GM12878 (cell line): ENCODE results near the gene EFCAB11. TPM values are rescaled to one million over a fixed set of nuclear protein-coding genes. Genes with fewer than 3 reads are reported as not detected.

Experiments
- ATAC-seq: fragments of 200-7000 bp; cut with Tn5 transposase; 3 replicates; pipeline ENCODE4 v1.9.1; 2020; ENCODE audit warnings: mild to moderate bottlenecking, moderate library complexity
- BruUV-seq: library from RNA; stranded (reverse); fragments of 400-500 nt; replicated peaks from 2 replicates; lab custom pipeline; 2021; lab: Mats Ljungman, UMichigan
- CTCF ChIA-PET: fragments of 300-600 bp; sonication (Branson Sonifier 250); formaldehyde crosslinking; extraction: SDS; loops from one replicate; lab custom pipeline; 2021; ENCODE audit warnings: inconsistent platforms; lab: Yijun Ruan, JAX
- POLR2A ChIA-PET: fragments of 350-600 bp; formaldehyde crosslinking; extraction: SDS; loops from one replicate; lab custom pipeline; 2021; ENCODE audit warnings: inconsistent platforms; lab: Charles Lee
- RAD21 ChIA-PET: fragments of 300-600 bp; sonication (Branson Sonifier 250); formaldehyde crosslinking; loops from one replicate; lab custom pipeline; 2023; ENCODE audit warnings: antibody characterized with exemption; ENCODE audit not compliant: unreplicated experiment; lab: Charles Lee
- SMC1A ChIA-PET: fragments of 300-600 bp; sonication (Branson Sonifier 250); formaldehyde crosslinking; loops from one replicate; lab custom pipeline; 2023; ENCODE audit not compliant: unreplicated experiment, uncharacterized antibody; lab: Charles Lee
- DNase-seq: peaks from one replicate; pipeline ENCODE4 v3.0.0-alpha.2; 2011; ENCODE audit warnings: low read depth, low spot score
- FAIRE-seq: peaks from 3 replicates; lab custom pipeline; 2011; peaks lifted over from hg19 to GRCh38; lab: Jason Lieb, UNC
- H2AFZ ChIP-seq: 2 replicates; pipeline ENCODE4 v1.6.0; 2011; ENCODE audit warnings: low read depth, low read length, control low read depth; ENCODE audit not compliant: control insufficient read depth
- H3K27ac ChIP-seq: 2 replicates; pipeline ENCODE4 v1.5.1; 2011; ENCODE audit warnings: control low read depth; ENCODE audit not compliant: control insufficient read depth, insufficient read depth
- H3K27me3 ChIP-seq, 2 experiments: replicated peaks in 1 of 2; 2 replicates each; pipeline versions ENCODE4 v1.6.0 to v1.6.1; 2011; ENCODE audit warnings: low read length in 1 of 2; ENCODE audit not compliant: control insufficient read depth in 2 of 2, insufficient read depth in 2 of 2
- H3K36me3 ChIP-seq, 2 experiments: 2 replicates each; pipeline ENCODE4 v1.5.1; 2011; ENCODE audit warnings: low read length in 1 of 2; ENCODE audit not compliant: control insufficient read depth in 2 of 2, insufficient read depth in 2 of 2
- H3K4me1 ChIP-seq: 2 replicates; pipeline ENCODE4 v1.6.1; 2011; ENCODE audit warnings: mild to moderate bottlenecking, low read length, moderate library complexity, mixed read lengths; ENCODE audit not compliant: control insufficient read depth, insufficient read depth
- H3K4me2 ChIP-seq: 2 replicates; pipeline ENCODE4 v1.6.0; 2011; ENCODE audit warnings: control low read depth; ENCODE audit not compliant: control insufficient read depth, insufficient read depth
- H3K4me3 ChIP-seq: fragments of 200-600 bp; sonication (generic); 2 replicates; pipeline ENCODE4 v1.5.1; 2016
- H3K79me2 ChIP-seq: 2 replicates; pipeline ENCODE4 v1.6.0; 2011; ENCODE audit warnings: low read length; ENCODE audit not compliant: control insufficient read depth, insufficient read depth
- H3K9ac ChIP-seq: 2 replicates; pipeline ENCODE4 v1.8.0; 2011; ENCODE audit warnings: low read length, control low read depth, mixed read lengths; ENCODE audit not compliant: control insufficient read depth, insufficient read depth
- H3K9me3 ChIP-seq: replicated peaks from 3 replicates; pipeline ENCODE4 v1.5.1; 2011; ENCODE audit warnings: mild to moderate bottlenecking, low read length; ENCODE audit not compliant: control insufficient read depth, insufficient read depth
- H4K20me1 ChIP-seq: 2 replicates; pipeline ENCODE4 v1.6.0; 2011; ENCODE audit not compliant: control insufficient read depth, insufficient read depth
- PAX8 ChIP-seq: fragments of 450-650 bp; IDR thresholded peaks from 2 replicates; pipeline ENCODE4 v1.6.1; 2017; ENCODE audit warnings: mild to moderate bottlenecking, moderate library complexity
- SP1 ChIP-seq: IDR thresholded peaks from one replicate; pipeline ENCODE4 v1.6.1; 2011; ENCODE audit warnings: low read depth, low read length
- TCF12 ChIP-seq: IDR thresholded peaks from 2 replicates; pipeline ENCODE4 v1.6.1; 2011; ENCODE audit warnings: low read depth, mild to moderate bottlenecking, low read length
- TCF3 ChIP-seq: IDR thresholded peaks from 2 replicates; pipeline ENCODE4 v1.6.1; 2012; ENCODE audit warnings: low read depth, mild to moderate bottlenecking, low read length, borderline replicate concordance; ENCODE audit not compliant: insufficient read depth
- WGBS: methylation state at CpG from one replicate; pipeline ENCODE4 v1.1.6; 2016; ENCODE audit warnings: low lambda C conversion rate; ENCODE audit not compliant: insufficient replicate concordance, insufficient coverage; ENCODE audit errors: missing lambda C conversion rate; 5-methylcytosine and 5-hydroxymethylcytosine counted together
- in situ Hi-C: fragments of 300-500 bp; cut with MboI; formaldehyde crosslinking; loops from 9 replicates; pipeline ENCODE4 v1.14.3; 2018; ENCODE audit warnings: mixed read lengths
- intact Hi-C: fragments of 100-400 bp; cut with micrococcal nuclease; formaldehyde crosslinking; loops from one replicate; pipeline ENCODE4 v1.14.2; 2022; ENCODE audit not compliant: unreplicated experiment
- polyA plus RNA-seq, 11 experiments: library from polyadenylated mRNA; depleted of rRNA in 4 of 11; unstranded in 6 of 11; stranded (reverse) in 5 of 11; fragments of >200 nt; fragmentation: Nextera tagmentation in 4 of 11; fragmentation: Illumina TruSeq in 1 of 11; extraction: Ambion mirVana in 4 of 11; extraction: Trizol in 1 of 11; gene quantifications; 1 replicate in 1 of 11; 2 replicates in 10 of 11; pipeline versions ENCODE4 v1.2.1 to v1.2.3, GENCODE V29; 2011 to 2016; ENCODE audit warnings: inconsistent platforms in 2 of 11, missing spikeins in 2 of 11, low read depth in 1 of 11
- total RNA-seq, 4 experiments: library from RNA; depleted of rRNA in 3 of 4; stranded (reverse); fragments of >200 nt in 3 of 4; fragmentation: Illumina TruSeq in 1 of 4; extraction: Trizol in 1 of 4; gene quantifications; 2 replicates each; pipeline versions ENCODE4 v1.2.1 to v1.2.3, GENCODE V29; 2013 to 2021
- TF ChIP-seq, protein P1 (sequence below): fragments of 450-650 bp; formaldehyde crosslinking; IDR thresholded peaks from 2 replicates; pipeline ENCODE4 v1.4.0; 2022; ENCODE audit warnings: mild to moderate bottlenecking, moderate library complexity

The EFCAB11 gene
- total and polyA plus RNA-seq, 10 of the 15 experiments (the other 5 are each of a cell fraction or from before 2014, with no cell fraction given): 8.6 to 37.4 (median 18.0) TPM

DNA sequence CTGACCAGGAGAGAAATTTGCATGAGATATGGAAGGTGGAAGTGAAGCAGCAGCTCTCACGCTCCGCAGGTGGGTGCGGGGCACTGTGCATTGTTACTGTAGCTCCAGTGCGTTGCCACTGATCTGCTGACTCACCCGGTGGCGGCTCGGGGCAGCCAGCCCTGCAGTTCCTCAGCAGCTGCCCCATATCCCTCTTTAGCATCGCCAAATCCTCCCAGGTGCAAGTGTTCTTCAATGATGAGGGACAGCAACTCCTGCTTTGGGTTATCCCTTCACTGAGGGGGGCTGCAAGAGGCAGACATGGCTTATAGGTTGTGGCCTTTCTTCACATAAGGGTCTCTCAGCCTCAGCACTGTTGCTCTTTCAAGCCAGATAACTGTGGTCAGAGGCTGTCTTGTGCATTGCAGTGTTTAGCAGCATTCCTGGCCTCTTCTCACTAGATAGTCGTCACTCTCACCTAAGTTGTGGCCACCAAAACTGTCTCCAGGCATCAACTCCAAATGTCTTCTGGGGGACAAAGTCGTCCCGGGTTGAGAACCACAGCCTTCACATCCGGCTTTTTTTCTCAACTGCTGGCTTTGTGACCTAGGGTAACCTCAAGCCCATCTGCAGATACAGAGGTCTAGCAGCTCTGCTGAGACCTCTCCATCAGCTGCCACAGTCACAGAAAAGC lies 180.8 kb downstream of the EFCAB11 start (continued):
- TF ChIP-seq, protein P1, sequence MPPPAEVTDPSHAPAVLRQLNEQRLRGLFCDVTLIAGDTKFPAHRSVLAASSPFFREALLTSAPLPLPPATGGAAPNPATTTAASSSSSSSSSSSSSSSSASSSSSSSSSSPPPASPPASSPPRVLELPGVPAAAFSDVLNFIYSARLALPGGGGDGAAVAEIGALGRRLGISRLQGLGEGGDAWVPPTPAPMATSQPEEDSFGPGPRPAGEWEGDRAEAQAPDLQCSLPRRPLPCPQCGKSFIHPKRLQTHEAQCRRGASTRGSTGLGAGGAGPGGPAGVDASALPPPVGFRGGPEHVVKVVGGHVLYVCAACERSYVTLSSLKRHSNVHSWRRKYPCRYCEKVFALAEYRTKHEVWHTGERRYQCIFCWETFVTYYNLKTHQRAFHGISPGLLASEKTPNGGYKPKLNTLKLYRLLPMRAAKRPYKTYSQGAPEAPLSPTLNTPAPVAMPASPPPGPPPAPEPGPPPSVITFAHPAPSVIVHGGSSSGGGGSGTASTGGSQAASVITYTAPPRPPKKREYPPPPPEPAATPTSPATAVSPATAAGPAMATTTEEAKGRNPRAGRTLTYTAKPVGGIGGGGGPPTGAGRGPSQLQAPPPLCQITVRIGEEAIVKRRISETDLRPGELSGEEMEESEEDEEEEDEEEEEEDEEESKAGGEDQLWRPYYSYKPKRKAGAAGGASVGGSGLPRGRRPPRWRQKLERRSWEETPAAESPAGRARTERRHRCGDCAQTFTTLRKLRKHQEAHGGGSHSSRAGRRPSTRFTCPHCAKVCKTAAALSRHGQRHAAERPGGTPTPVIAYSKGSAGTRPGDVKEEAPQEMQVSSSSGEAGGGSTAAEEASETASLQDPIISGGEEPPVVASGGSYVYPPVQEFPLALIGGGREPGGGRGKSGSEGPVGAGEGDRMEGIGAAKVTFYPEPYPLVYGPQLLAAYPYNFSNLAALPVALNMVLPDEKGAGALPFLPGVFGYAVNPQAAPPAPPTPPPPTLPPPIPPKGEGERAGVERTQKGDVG (CRISPR knock-in tag): no peak
- no peak for TF ChIP-seq SP1
- TF ChIP-seq, all 136 proteins: peak for 21

DNA sequence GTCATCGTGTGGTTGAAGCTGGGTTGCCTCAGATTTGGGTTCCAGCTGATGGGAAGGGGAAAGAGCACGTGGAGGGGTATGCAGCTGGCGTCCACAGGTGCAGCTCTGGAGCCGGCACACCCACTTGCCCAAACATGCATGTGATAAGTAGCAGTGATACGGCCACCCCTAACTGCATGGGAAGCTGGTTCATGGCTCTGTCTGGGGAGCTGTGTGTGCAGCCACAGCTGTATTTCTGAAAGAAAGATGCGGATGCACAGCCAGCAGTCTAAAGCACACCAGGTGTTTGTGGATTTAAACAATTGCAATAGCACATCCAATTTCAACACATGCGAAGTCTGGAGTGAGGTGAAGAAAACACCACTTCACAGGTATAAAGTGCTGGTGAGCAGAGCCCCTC lies 181.4 kb downstream of the EFCAB11 start:
- SMC1A ChIA-PET: interaction anchor here (0.7 to 1.5 kb wide), 4 partner anchors 19 to 366 kb away, joined by 3 read pairs; no protein-coding TSS in a partner anchor
- Histone ChIP-seq H3K79me2 (no peaks in the 10 kb centered on the region), H3K9me3 (no peaks in the 10 kb centered on the region), H3K27me3 (no peaks in the 10 kb centered on the region), H3K4me1 (peaks cover 28% of the 10 kb centered on the region), H3K4me2 (peak overlapping the region; percentile 98), H2AFZ (peak overlapping the region; percentile 61), H4K20me1 (no peaks in the 10 kb centered on the region), H3K9ac (no peak overlapping the region; the same call in 1 of the 2 replicates), H3K27ac (peak overlapping the region; percentile 85), H3K4me3 (peak overlapping the region; percentile 34; the same call in 1 of the 2 replicates), H3K36me3 (no peaks in the 10 kb centered on the region)
- POLR2A ChIA-PET: interaction anchor here (0.6 kb wide), 1 partner anchor 19 kb away, joined by 3 read pairs; no protein-coding TSS in a partner anchor
- DNase-seq: no peak
- intact Hi-C loops: loop anchor here (5.0 kb wide), 1 partner anchor 129 kb away; no protein-coding TSS in a partner anchor
- CTCF ChIA-PET: interaction anchor here (1.7 kb wide), 1 partner anchor 596 kb away, joined by 5 read pairs; no protein-coding TSS in a partner anchor
- ATAC-seq: peak; percentile 49
- TF ChIP-seq TCF12 (peak; percentile 49; the same call in 1 of the 2 replicates), TCF3 (0 out of 2 replicates have a peak, but pooled peaks have one; percentile 48), PAX8 (no peak)
- WGBS: 0% methylated on average over 7 of the region's 7 CpGs
- FAIRE-seq: no peak
- in situ Hi-C loops: loop anchor here (5.0 to 25.0 kb wide), 2 partner anchors 341 to 736 kb away; no protein-coding TSS in a partner anchor
- RAD21 ChIA-PET: interaction anchor here (1.2 to 1.4 kb wide), 2 partner anchors 132 to 437 kb away, joined by 3 read pairs; no protein-coding TSS in a partner anchor
- no TSS peak for BruUV-seq
